Parathyroid adenoma (tissue), 2 donors: ENCODE measurements around the gene ETS1.

Experiments
- H2AFZ ChIP-seq: fragments of 300-600 bp; sonication (generic); one replicate; pipeline ENCODE4 v1.7.0; 2017; ENCODE audit warnings: antibody characterized with exemption, mild to moderate bottlenecking
- H3K27ac ChIP-seq: fragments of 300-600 bp; sonication (generic); one replicate; pipeline ENCODE4 v1.7.0; 2017
- H3K27me3 ChIP-seq: fragments of 300-600 bp; sonication (generic); one replicate; pipeline ENCODE4 v1.7.0; 2017; ENCODE audit warnings: low read length; ENCODE audit not compliant: control insufficient read depth, insufficient read depth
- H3K36me3 ChIP-seq: fragments of 300-600 bp; sonication (generic); one replicate; pipeline ENCODE4 v1.7.0; 2017; ENCODE audit warnings: low read length; ENCODE audit not compliant: control insufficient read depth, insufficient read depth
- H3K4me1 ChIP-seq: fragments of 300-600 bp; sonication (generic); one replicate; pipeline ENCODE4 v1.7.0; 2017; ENCODE audit warnings: control low read depth
- H3K4me2 ChIP-seq: fragments of 300-600 bp; sonication (generic); one replicate; pipeline ENCODE4 v1.7.0; 2017; ENCODE audit warnings: low read length
- H3K4me3 ChIP-seq: fragments of 300-600 bp; sonication (generic); one replicate; pipeline ENCODE4 v1.7.0; 2017; ENCODE audit warnings: low read depth, low read length
- H3K79me2 ChIP-seq: fragments of 300-600 bp; sonication (generic); one replicate; pipeline ENCODE4 v1.7.0; 2017; ENCODE audit warnings: control low read depth
- H3K9ac ChIP-seq: fragments of 300-600 bp; sonication (generic); one replicate; pipeline ENCODE4 v1.7.0; 2017; ENCODE audit warnings: mild to moderate bottlenecking
- H3K9me3 ChIP-seq: fragments of 300-600 bp; sonication (generic); one replicate; pipeline ENCODE4 v1.7.0; 2017; ENCODE audit warnings: low read length; ENCODE audit not compliant: control insufficient read depth
- TF ChIP-seq, protein P1 (sequence below): fragments of 300-600 bp; sonication (generic); IDR thresholded peaks from one replicate; pipeline ENCODE4 v1.7.0; 2017; ENCODE audit warnings: antibody characterized with exemption, mild to moderate bottlenecking
- donor health status: primary hyperparathyroidism.

The ETS1 gene

DNA sequence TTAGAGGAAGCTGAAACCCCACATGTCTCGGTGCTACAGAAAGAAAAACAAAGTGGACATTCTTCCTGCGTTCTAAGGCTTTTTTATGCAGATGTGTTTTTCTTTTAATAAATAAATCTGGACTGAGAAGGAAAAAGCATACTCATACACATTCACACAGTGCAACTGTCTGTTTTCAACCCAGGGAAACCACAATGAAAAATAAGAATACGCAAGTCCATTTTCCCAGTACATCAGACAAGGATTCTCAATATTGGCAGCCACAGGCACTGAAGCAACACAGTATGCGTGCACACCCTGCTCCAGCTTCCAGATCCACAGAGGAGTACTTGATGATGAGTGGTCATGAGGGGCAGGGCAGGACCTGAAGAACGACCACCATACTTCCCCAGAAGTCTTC is 86.9 kb downstream of the ETS1 start:
- H3K4me3 ChIP-seq: no peak overlapping the region
- H3K4me1 ChIP-seq: peaks cover 6% of the 10 kb centered on the region

DNA sequence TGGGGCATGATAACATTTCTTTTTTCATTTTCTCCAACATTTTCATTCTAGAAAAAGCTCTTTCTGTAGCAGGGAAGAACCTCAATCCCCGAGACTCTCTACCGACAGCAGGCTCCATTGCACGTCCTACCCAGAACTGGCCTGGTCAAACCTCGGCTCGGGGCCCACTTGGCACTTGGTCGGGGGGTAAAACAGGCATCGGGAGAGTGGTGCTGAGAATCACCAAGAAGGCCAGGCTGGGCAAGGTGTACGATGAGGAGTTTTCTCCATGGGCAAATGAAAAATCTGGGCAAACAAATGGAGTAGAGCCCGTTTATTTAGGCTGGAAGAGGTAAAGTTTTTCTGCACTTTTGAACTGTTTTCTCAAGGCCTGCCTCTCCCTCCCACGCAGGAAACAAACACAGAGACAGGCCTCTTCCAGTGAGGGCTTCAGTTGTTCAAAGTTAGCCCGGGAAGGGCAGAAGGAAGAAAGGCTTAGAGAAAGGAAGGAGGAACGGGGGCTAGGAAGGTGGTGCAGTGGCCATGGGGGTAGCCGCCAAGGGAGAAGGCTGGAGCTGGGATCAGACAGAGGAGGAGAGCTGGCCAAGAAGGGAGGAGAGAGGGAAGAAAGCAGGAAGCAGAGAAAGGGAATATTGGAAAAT is 87.6 kb downstream of the ETS1 start:
- Histone ChIP-seq H3K27ac (no peak overlapping the region), H3K79me2 (no peaks in the 10 kb centered on the region), H3K9ac (no peak overlapping the region), H3K36me3 (no peaks in the 10 kb centered on the region), H3K27me3 (no peaks in the 10 kb centered on the region), H3K4me2 (no peak overlapping the region), H3K4me1 (peaks cover 4% of the 10 kb centered on the region), H2AFZ (no peak overlapping the region), H3K4me3 (no peak overlapping the region), H3K9me3 (no peaks in the 10 kb centered on the region)
- TF ChIP-seq, protein P1, sequence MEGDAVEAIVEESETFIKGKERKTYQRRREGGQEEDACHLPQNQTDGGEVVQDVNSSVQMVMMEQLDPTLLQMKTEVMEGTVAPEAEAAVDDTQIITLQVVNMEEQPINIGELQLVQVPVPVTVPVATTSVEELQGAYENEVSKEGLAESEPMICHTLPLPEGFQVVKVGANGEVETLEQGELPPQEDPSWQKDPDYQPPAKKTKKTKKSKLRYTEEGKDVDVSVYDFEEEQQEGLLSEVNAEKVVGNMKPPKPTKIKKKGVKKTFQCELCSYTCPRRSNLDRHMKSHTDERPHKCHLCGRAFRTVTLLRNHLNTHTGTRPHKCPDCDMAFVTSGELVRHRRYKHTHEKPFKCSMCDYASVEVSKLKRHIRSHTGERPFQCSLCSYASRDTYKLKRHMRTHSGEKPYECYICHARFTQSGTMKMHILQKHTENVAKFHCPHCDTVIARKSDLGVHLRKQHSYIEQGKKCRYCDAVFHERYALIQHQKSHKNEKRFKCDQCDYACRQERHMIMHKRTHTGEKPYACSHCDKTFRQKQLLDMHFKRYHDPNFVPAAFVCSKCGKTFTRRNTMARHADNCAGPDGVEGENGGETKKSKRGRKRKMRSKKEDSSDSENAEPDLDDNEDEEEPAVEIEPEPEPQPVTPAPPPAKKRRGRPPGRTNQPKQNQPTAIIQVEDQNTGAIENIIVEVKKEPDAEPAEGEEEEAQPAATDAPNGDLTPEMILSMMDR: no peak

More for the DNA sequence above, 86.9 kb downstream of the ETS1 start:
- H3K4me2 ChIP-seq: no peak overlapping the region
- H3K36me3 ChIP-seq: no peaks in the 10 kb centered on the region
- no peak overlapping the region for H3K9ac ChIP-seq
- H2AFZ ChIP-seq: no peak overlapping the region
- H3K9me3 ChIP-seq: no peaks in the 10 kb centered on the region
- TF ChIP-seq, protein P1: no peak
- no peaks in the 10 kb centered on the region for H3K27me3 ChIP-seq
- no peaks in the 10 kb centered on the region for H3K79me2 ChIP-seq
- H3K27ac ChIP-seq: no peak overlapping the region

DNA sequence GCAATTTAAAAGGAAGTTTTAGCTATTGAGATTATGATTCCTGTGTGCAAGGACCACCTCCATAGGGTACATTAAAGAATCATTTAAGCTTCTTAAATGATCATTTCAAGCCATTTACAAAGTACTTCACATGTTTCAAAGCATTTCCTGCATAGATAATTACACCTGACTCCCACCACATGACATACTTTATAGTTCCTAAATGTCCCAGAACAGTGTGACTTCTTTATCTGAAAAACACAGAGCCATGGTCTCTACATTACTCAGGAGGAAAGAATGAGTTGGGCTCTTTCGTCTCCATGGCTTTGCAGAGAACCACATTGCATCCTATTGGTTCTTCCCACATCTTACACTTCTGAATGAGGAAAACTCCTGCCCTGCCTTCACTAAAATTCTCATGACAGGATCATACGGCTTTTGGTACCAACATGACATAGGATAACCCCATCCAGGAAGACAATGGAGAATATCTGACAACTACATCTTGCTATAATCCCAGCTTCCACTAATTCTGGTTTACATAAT is 88.6 kb downstream of the ETS1 start:
- H3K4me1 ChIP-seq: peaks cover 4% of the 10 kb centered on the region
- TF ChIP-seq, protein P1: no peak

DNA sequence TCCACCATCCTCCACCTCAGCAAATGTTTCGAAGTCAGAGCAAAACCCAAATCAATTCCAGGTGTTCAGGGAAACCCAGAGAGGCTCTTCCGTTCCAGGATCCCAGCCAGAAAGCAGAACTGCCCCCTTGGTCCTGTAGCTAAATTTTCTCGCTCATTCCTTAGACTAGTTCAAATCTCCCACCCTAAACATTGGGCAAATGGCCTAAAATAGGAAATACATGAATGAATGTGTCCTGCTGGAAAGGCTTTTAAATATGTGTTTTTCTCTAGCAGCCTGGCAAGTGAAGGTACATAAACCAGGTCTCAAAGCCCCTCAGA is 89.6 kb downstream of the ETS1 start:
- H3K4me3 ChIP-seq: no peak overlapping the region

More for the DNA sequence above, 88.6 kb downstream of the ETS1 start:
- no peaks in the 10 kb centered on the region for H3K27me3 ChIP-seq
- H3K27ac ChIP-seq: no peak overlapping the region
- no peak overlapping the region for H2AFZ ChIP-seq
- no peaks in the 10 kb centered on the region for H3K9me3 ChIP-seq
- H3K36me3 ChIP-seq: no peaks in the 10 kb centered on the region
- H3K4me3 ChIP-seq: no peak overlapping the region
- no peak overlapping the region for H3K9ac ChIP-seq
- no peak overlapping the region for H3K4me2 ChIP-seq
- no peaks in the 10 kb centered on the region for H3K79me2 ChIP-seq

More for the DNA sequence above, 89.6 kb downstream of the ETS1 start:
- no peak overlapping the region for H2AFZ ChIP-seq
- no peaks in the 10 kb centered on the region for H3K9me3 ChIP-seq
- TF ChIP-seq, protein P1: no peak
- peak overlapping the region; percentile 47 for H3K4me2 ChIP-seq
- no peaks in the 10 kb centered on the region for H3K79me2 ChIP-seq
- H3K36me3 ChIP-seq: no peaks in the 10 kb centered on the region
- no peak overlapping the region for H3K27ac ChIP-seq
- H3K27me3 ChIP-seq: no peaks in the 10 kb centered on the region
- no peak overlapping the region for H3K9ac ChIP-seq
- H3K4me1 ChIP-seq: peaks cover 4% of the 10 kb centered on the region
